22Rv1 (cell line): Measurements from ENCODE around the gene PPP1R13B.
"Not testable (repeated sequence)": the region's sequence is repeated elsewhere in the genome, so short reads cannot be mapped to it uniquely, and the experiment has no call there.

Experiments
- H3K27ac ChIP-seq: fragments of 450-650 bp; 2 replicates; pipeline ENCODE4 v1.5.1; 2017
- CTCF ChIP-seq: fragments of 450-650 bp; IDR thresholded peaks from 2 replicates; pipeline ENCODE4 v1.5.1; 2017; ENCODE audit warnings: mild to moderate bottlenecking
- ZFX ChIP-seq: fragments of 450-650 bp; IDR thresholded peaks from 2 replicates; pipeline ENCODE4 v1.6.1; 2017; ENCODE audit warnings: antibody characterized with exemption, borderline replicate concordance

Gene PPP1R13B

GRCh38 chr14:103803661-103804060 lies 43.7 kb downstream of the PPP1R13B start:
- no peak overlapping the region for H3K27ac ChIP-seq
- TF ChIP-seq ZFX (no peak), CTCF (no peak)

- H3K27ac ChIP-seq = no peak overlapping the region
Measured at GRCh38 chr14:103802356-103802755, 45.0 kb downstream of the PPP1R13B start.

GRCh38 chr14:103801459-103801858 lies 45.9 kb downstream of the PPP1R13B start:
- no peak for TF ChIP-seq ZFX
- TF ChIP-seq CTCF = no peak
- H3K27ac ChIP-seq = no peak overlapping the region

More at GRCh38 chr14:103802356-103802755, 45.0 kb downstream of the PPP1R13B start:
- TF ChIP-seq ZFX (no peak), CTCF (no peak)

- H3K27ac ChIP-seq = not testable (repeated sequence)
Measured at GRCh38 chr14:103793192-103793591, 54.2 kb downstream of the PPP1R13B start.

- H3K27ac ChIP-seq = no peak overlapping the region
- TF ChIP-seq CTCF = no peak
- TF ChIP-seq ZFX = no peak
Measured at GRCh38 chr14:103788086-103788485, 59.3 kb downstream of the PPP1R13B start.

- TF ChIP-seq CTCF (no peak), ZFX (no peak)
- no peak overlapping the region for H3K27ac ChIP-seq
Measured at GRCh38 chr14:103782376-103782775, 65.0 kb downstream of the PPP1R13B start.

GRCh38 chr14:103776319-103776718 lies 71.1 kb downstream of the PPP1R13B start:
- not testable (repeated sequence) for H3K27ac ChIP-seq

- TF ChIP-seq CTCF (no peak), ZFX (no peak)
- no peak overlapping the region for H3K27ac ChIP-seq
Measured at GRCh38 chr14:103775506-103775905, 71.9 kb downstream of the PPP1R13B start.

- no peak for TF ChIP-seq ZFX
- no peak for TF ChIP-seq CTCF
- H3K27ac ChIP-seq = no peak overlapping the region
Measured at GRCh38 chr14:103773521-103773920, 73.9 kb downstream of the PPP1R13B start.
